HepG2 (cell line): ENCODE data around the gene ESRP2. TPM values are rescaled to one million over a fixed set of nuclear protein-coding genes. Genes with fewer than 3 reads are reported as not detected.

ENCODE experiments used
- ADNP ChIP-seq: sonication (generic); formaldehyde crosslinking; IDR thresholded peaks from 2 replicates; pipeline ENCODE4 v1.4.0; 2020; ENCODE audit warnings: missing genetic modification reagents
- ARID4A ChIP-seq: sonication (generic); formaldehyde crosslinking; IDR thresholded peaks from 2 replicates; pipeline ENCODE4 v1.5.0; 2020; ENCODE audit warnings: mild to moderate bottlenecking, missing genetic modification reagents, borderline replicate concordance
- ATF1 ChIP-seq: IDR thresholded peaks from 2 replicates; pipeline ENCODE4 v1.6.1; 2016; ENCODE audit warnings: mild to moderate bottlenecking, control low read depth
- ATRX ChIP-seq: sonication (generic); formaldehyde crosslinking; IDR thresholded peaks from 2 replicates; pipeline ENCODE4 v1.4.0; 2020; ENCODE audit warnings: missing genetic modification reagents, borderline replicate concordance
- BCL3 ChIP-seq: sonication (generic); formaldehyde crosslinking; IDR thresholded peaks from 2 replicates; pipeline ENCODE4 v1.5.1; 2020; ENCODE audit warnings: mild to moderate bottlenecking, missing genetic modification reagents, moderate library complexity
- ESRRA ChIP-seq: sonication (generic); formaldehyde crosslinking; IDR thresholded peaks from 2 replicates; pipeline ENCODE4 v1.5.1; 2020; ENCODE audit warnings: mild to moderate bottlenecking, low read depth, missing genetic modification reagents
- ETV6 ChIP-seq: sonication (generic); formaldehyde crosslinking; conservative IDR thresholded peaks from 2 replicates; pipeline ENCODE4 v1.4.0; 2020; ENCODE audit warnings: missing genetic modification reagents
- JUN ChIP-seq: sonication (generic); formaldehyde crosslinking; IDR thresholded peaks from 2 replicates; pipeline ENCODE4 v1.4.0; 2020; ENCODE audit warnings: mild to moderate bottlenecking, missing genetic modification reagents
- KLF16 ChIP-seq, 2 experiments: sonication (generic) in 1 of 2; formaldehyde crosslinking in 1 of 2; IDR thresholded peaks; 2 replicates each; pipeline versions ENCODE4 v1.6.1 to v1.8.0; 2016 to 2023; ENCODE audit warnings: missing genetic modification reagents in 2 of 2, missing compliant biosample characterization in 1 of 2
- LRRFIP1 ChIP-seq: sonication (generic); formaldehyde crosslinking; conservative IDR thresholded peaks from 2 replicates; pipeline ENCODE4 v1.4.0; 2020; ENCODE audit warnings: missing genetic modification reagents
- MTA1 ChIP-seq: sonication (generic); formaldehyde crosslinking; IDR thresholded peaks from 2 replicates; pipeline ENCODE4 v1.4.0; 2020; ENCODE audit warnings: missing genetic modification reagents, mild to moderate bottlenecking, borderline replicate concordance
- RXRB ChIP-seq: IDR thresholded peaks from 2 replicates; pipeline ENCODE4 v1.6.1; 2016; ENCODE audit warnings: borderline replicate concordance, missing genetic modification reagents, missing compliant biosample characterization
- SMC3 ChIP-seq: IDR thresholded peaks from 2 replicates; pipeline ENCODE4 v1.6.1; 2011; ENCODE audit warnings: low read length, improper control_type of control experiment
- TEAD2 ChIP-seq: sonication (generic); formaldehyde crosslinking; IDR thresholded peaks from 2 replicates; pipeline ENCODE4 v1.9.0; 2021; ENCODE audit warnings: missing genetic modification reagents
- THAP8 ChIP-seq: sonication (generic); formaldehyde crosslinking; IDR thresholded peaks from 2 replicates; pipeline ENCODE4 v1.5.1; 2020; ENCODE audit warnings: missing genetic modification reagents, mild to moderate bottlenecking, borderline replicate concordance
- ZBTB34 ChIP-seq: sonication (generic); formaldehyde crosslinking; IDR thresholded peaks from 2 replicates; pipeline ENCODE4 v1.8.0; 2022; ENCODE audit warnings: mild to moderate bottlenecking, missing genetic modification reagents
- ZKSCAN1 ChIP-seq: fragments of 150-350 bp; IDR thresholded peaks from 2 replicates; pipeline ENCODE4 v1.6.1; 2014; ENCODE audit warnings: low read length
- ZNF20 ChIP-seq: sonication (generic); formaldehyde crosslinking; IDR thresholded peaks from 2 replicates; pipeline ENCODE4 v1.4.0; 2020; ENCODE audit warnings: mild to moderate bottlenecking, moderate library complexity, missing genetic modification reagents
- ZNF335 ChIP-seq: sonication (generic); formaldehyde crosslinking; IDR thresholded peaks from 2 replicates; pipeline ENCODE4 v1.4.0; 2020; ENCODE audit warnings: missing genetic modification reagents
- ZNF614 ChIP-seq: IDR thresholded peaks from 2 replicates; pipeline ENCODE4 v1.6.1; 2018; ENCODE audit warnings: missing biosample characterization, missing genetic modification reagents, inconsistent platforms, borderline replicate concordance
- ZNF678 ChIP-seq: sonication (generic); formaldehyde crosslinking; IDR thresholded peaks from 2 replicates; pipeline ENCODE4 v1.4.0; 2020; ENCODE audit warnings: mild to moderate bottlenecking, missing genetic modification reagents
- polyA plus RNA-seq, 8 experiments: library from polyadenylated mRNA; depleted of rRNA in 3 of 8; stranded (reverse) in 7 of 8; unstranded in 1 of 8; fragments of >200 nt; fragmentation: Illumina TruSeq in 4 of 8; extraction: Trizol in 4 of 8; gene quantifications; 2 replicates each; pipeline versions ENCODE4 v1.2.1 to v1.2.3, GENCODE V29; 2011 to 2016; ENCODE audit warnings: low read depth in 4 of 8, missing spikeins in 1 of 8, mixed read lengths in 1 of 8; ENCODE audit not compliant: insufficient read depth in 1 of 8
- total RNA-seq, 5 experiments: library from RNA; depleted of rRNA; stranded (reverse); fragments of >200 nt; fragmentation: Illumina TruSeq; extraction: Trizol; gene quantifications; 2 replicates each; pipeline ENCODE4 v1.2.3, GENCODE V29; 2016; ENCODE audit warnings: low read depth in 1 of 5

The ESRP2 gene
- total and polyA plus RNA-seq, 2 of the 13 experiments (the other 11 are each of a cell fraction or from before 2014, with no cell fraction given) = 21.1 to 32.4 TPM

GRCh38 chr16:68263559-68264127 is 27.7 kb upstream of the ESRP2 start (continued):
- no peak for TF ChIP-seq THAP8 (CRISPR knock-in tag)
- TF ChIP-seq ATRX (CRISPR knock-in tag) = no peak
- TF ChIP-seq MTA1 (CRISPR knock-in tag) = no peak
- TF ChIP-seq ETV6 (CRISPR knock-in tag) = no peak
- TF ChIP-seq ZNF678 (CRISPR knock-in tag) = no peak
- TF ChIP-seq ESRRA (CRISPR knock-in tag) = no peak
- TF ChIP-seq ZBTB34 (CRISPR knock-in tag) = 0 out of 2 replicates have a peak, but pooled peaks have one; percentile 12
- TF ChIP-seq ZNF20 = no peak
- no peak for TF ChIP-seq ADNP (CRISPR knock-in tag)
- no peak for TF ChIP-seq ZKSCAN1
- TF ChIP-seq BCL3 (CRISPR knock-in tag) = 0 out of 2 replicates have a peak, but pooled peaks have one; percentile 3
- TF ChIP-seq TEAD2 (CRISPR knock-in tag) = no peak
- no peak for TF ChIP-seq ATF1 (CRISPR knock-in tag)
- no peak for TF ChIP-seq JUN (CRISPR knock-in tag)
- no peak for TF ChIP-seq ARID4A (CRISPR knock-in tag)
- no peak for TF ChIP-seq ZNF614 (CRISPR knock-in tag)
- TF ChIP-seq LRRFIP1 (CRISPR knock-in tag) = no peak
- TF ChIP-seq KLF16 (CRISPR knock-in tag; IDR thresholded peaks at IDR 0.05) = no peak; a peak in 1 of 4 replicates
- TF ChIP-seq SMC3 = no peak
- TF ChIP-seq RXRB (CRISPR knock-in tag) = no peak
- TF ChIP-seq ZNF335 (CRISPR knock-in tag) = no peak
